Karpas-422 (cell line): ENCODE results near the gene RBBP6. TPM values are rescaled to one million over a fixed set of nuclear protein-coding genes. Genes with fewer than 3 reads are reported as not detected.

Experiments used
- DNase-seq: peaks from one replicate; pipeline ENCODE4 v3.0.0-alpha.2; 2015
- H2AFZ ChIP-seq: fragments of 200-600 bp; sonication (generic); 2 replicates; pipeline ENCODE4 v1.6.1; 2014; ENCODE audit warnings: antibody characterized with exemption, low read length, mixed read lengths
- H3K27ac ChIP-seq: fragments of 200-600 bp; sonication (generic); 2 replicates; pipeline ENCODE4 v1.5.1; 2014; ENCODE audit warnings: mild to moderate bottlenecking, low read length, moderate library complexity
- H3K27me3 ChIP-seq: fragments of 200-600 bp; sonication (generic); 2 replicates; pipeline ENCODE4 v1.6.1; 2014; ENCODE audit warnings: low read length, mixed read lengths
- H3K36me3 ChIP-seq: fragments of 200-600 bp; sonication (generic); 2 replicates; pipeline ENCODE4 v1.6.1; 2014; ENCODE audit warnings: low read length, mixed read lengths; ENCODE audit not compliant: insufficient read depth
- H3K4me1 ChIP-seq: fragments of 200-600 bp; sonication (generic); 2 replicates; pipeline ENCODE4 v1.6.1; 2014; ENCODE audit warnings: mild to moderate bottlenecking, low read length, mixed read lengths
- H3K4me2 ChIP-seq: fragments of 200-600 bp; sonication (generic); 2 replicates; pipeline ENCODE4 v1.6.1; 2014; ENCODE audit warnings: low read length, low read depth, mild to moderate bottlenecking; ENCODE audit not compliant: poor library complexity, severe bottlenecking
- H3K4me3 ChIP-seq: fragments of 200-600 bp; sonication (generic); 2 replicates; pipeline ENCODE4 v1.5.1; 2014; ENCODE audit warnings: mild to moderate bottlenecking, antibody characterized with exemption, low read length, mixed read lengths
- H3K79me2 ChIP-seq: fragments of 200-600 bp; sonication (generic); 2 replicates; pipeline ENCODE4 v1.6.1; 2014; ENCODE audit warnings: mild to moderate bottlenecking, low read length, mixed read lengths
- H3K9ac ChIP-seq: fragments of 200-600 bp; sonication (generic); 2 replicates; pipeline ENCODE4 v1.6.0; 2014; ENCODE audit warnings: low read length
- H3K9me2 ChIP-seq: fragments of 200-600 bp; sonication (generic), shearing (Covaris generic); replicated peaks from 2 replicates; pipeline ENCODE4 v1.6.0; 2014; ENCODE audit warnings: mild to moderate bottlenecking, low read length, moderate library complexity; ENCODE audit not compliant: insufficient read depth
- H3K9me3 ChIP-seq: fragments of 300-700, 200-600 bp; sonication (generic); 2 replicates; pipeline ENCODE4 v1.6.1; 2014; ENCODE audit warnings: low read length, mixed read lengths
- H4K20me1 ChIP-seq: fragments of 200-600 bp; sonication (generic); 2 replicates; pipeline ENCODE4 v1.6.1; 2014; ENCODE audit warnings: mild to moderate bottlenecking, antibody characterized with exemption, low read length, low read depth; ENCODE audit not compliant: insufficient read depth
- total RNA-seq: library from RNA; depleted of rRNA; stranded (reverse); fragments of >200 nt; shearing (Covaris generic); gene quantifications from 2 replicates; pipeline ENCODE4 v1.2.3, GENCODE V29; 2014; ENCODE audit warnings: low replicate concordance

Gene RBBP6
- total RNA-seq, 1 experiment from 2014 or later, result 45.5 TPM

- H3K79me2 ChIP-seq, result no peaks in the 10 kb centered on the region
- H4K20me1 ChIP-seq, result no peaks in the 10 kb centered on the region
- no peak overlapping the region for H2AFZ ChIP-seq
- H3K9me2 ChIP-seq, result no peaks in the 10 kb centered on the region
- H3K4me1 ChIP-seq, result peaks cover 23% of the 10 kb centered on the region
- no peak for DNase-seq
- H3K27ac ChIP-seq, result no peak overlapping the region
- no peak overlapping the region for H3K9ac ChIP-seq
- H3K4me3 ChIP-seq, result no peak overlapping the region
- H3K4me2 ChIP-seq, result no peak overlapping the region
- no peaks in the 10 kb centered on the region for H3K36me3 ChIP-seq
- no peaks in the 10 kb centered on the region for H3K27me3 ChIP-seq
- no peaks in the 10 kb centered on the region for H3K9me3 ChIP-seq
These were observed 24.2 kb upstream of the RBBP6 start for GRCh38 chr16:24515186-24515585.

- Histone ChIP-seq H3K4me1 (peaks cover 13% of the 10 kb centered on the region), H4K20me1 (no peaks in the 10 kb centered on the region), H3K4me3 (no peak overlapping the region), H3K4me2 (peak overlapping the region; percentile 41), H3K9me2 (no peaks in the 10 kb centered on the region), H3K36me3 (no peaks in the 10 kb centered on the region), H2AFZ (no peak overlapping the region), H3K27ac (no peak overlapping the region), H3K79me2 (no peaks in the 10 kb centered on the region), H3K9me3 (no peaks in the 10 kb centered on the region), H3K27me3 (no peaks in the 10 kb centered on the region), H3K9ac (no peak overlapping the region)
- DNase-seq, result peak; percentile 90
These were observed 22.3 kb upstream of the RBBP6 start for GRCh38 chr16:24516900-24517669.

GRCh38 chr16:24518498-24518897, 20.9 kb upstream of the RBBP6 start:
- Histone ChIP-seq H3K27ac (no peak overlapping the region), H3K9me2 (no peaks in the 10 kb centered on the region), H3K79me2 (no peaks in the 10 kb centered on the region), H2AFZ (no peak overlapping the region), H3K4me1 (peaks cover 3% of the 10 kb centered on the region; the same call in 1 of the 2 replicates), H3K4me2 (no peak overlapping the region), H3K9ac (no peak overlapping the region), H3K36me3 (no peaks in the 10 kb centered on the region), H4K20me1 (no peaks in the 10 kb centered on the region), H3K27me3 (no peaks in the 10 kb centered on the region), H3K4me3 (no peak overlapping the region), H3K9me3 (no peaks in the 10 kb centered on the region)
- no peak for DNase-seq

GRCh38 chr16:24520983-24521382, 18.4 kb upstream of the RBBP6 start:
- no peak overlapping the region for H2AFZ ChIP-seq
- H3K4me2 ChIP-seq, result no peak overlapping the region
- no peaks in the 10 kb centered on the region for H3K9me2 ChIP-seq
- H4K20me1 ChIP-seq, result no peaks in the 10 kb centered on the region
- no peaks in the 10 kb centered on the region for H3K79me2 ChIP-seq
- H3K4me3 ChIP-seq, result no peak overlapping the region
- no peaks in the 10 kb centered on the region for H3K27me3 ChIP-seq
- H3K27ac ChIP-seq, result no peak overlapping the region
- H3K9ac ChIP-seq, result no peak overlapping the region
- no peaks in the 10 kb centered on the region for H3K36me3 ChIP-seq
- H3K9me3 ChIP-seq, result no peaks in the 10 kb centered on the region
- peaks cover 3% of the 10 kb centered on the region; the same call in 1 of the 2 replicates for H3K4me1 ChIP-seq
- no peak for DNase-seq

- no peak overlapping the region for H2AFZ ChIP-seq
- no peaks in the 10 kb centered on the region for H3K79me2 ChIP-seq
- DNase-seq, result no peak
- H3K4me2 ChIP-seq, result no peak overlapping the region
- no peaks in the 10 kb centered on the region for H3K9me2 ChIP-seq
- no peaks in the 10 kb centered on the region for H3K9me3 ChIP-seq
- no peak overlapping the region for H3K9ac ChIP-seq
- H3K4me3 ChIP-seq, result no peak overlapping the region
- no peak overlapping the region for H3K27ac ChIP-seq
- no peaks in the 10 kb centered on the region for H3K27me3 ChIP-seq
- no peaks in the 10 kb centered on the region for H3K4me1 ChIP-seq
- H4K20me1 ChIP-seq, result no peaks in the 10 kb centered on the region
- H3K36me3 ChIP-seq, result no peaks in the 10 kb centered on the region
These were observed 16.6 kb upstream of the RBBP6 start for GRCh38 chr16:24522751-24523150.

GRCh38 chr16:24523569-24523968, 15.8 kb upstream of the RBBP6 start:
- H3K4me3 ChIP-seq, result no peak overlapping the region
- H3K27me3 ChIP-seq, result no peaks in the 10 kb centered on the region
- no peaks in the 10 kb centered on the region for H4K20me1 ChIP-seq
- no peak overlapping the region for H3K9ac ChIP-seq
- H3K4me1 ChIP-seq, result no peaks in the 10 kb centered on the region
- H3K79me2 ChIP-seq, result no peaks in the 10 kb centered on the region
- no peaks in the 10 kb centered on the region for H3K9me2 ChIP-seq
- H3K4me2 ChIP-seq, result no peak overlapping the region
- H3K36me3 ChIP-seq, result no peaks in the 10 kb centered on the region
- DNase-seq, result no peak
- no peak overlapping the region for H2AFZ ChIP-seq
- H3K27ac ChIP-seq, result no peak overlapping the region
- H3K9me3 ChIP-seq, result no peaks in the 10 kb centered on the region

- Histone ChIP-seq H3K27ac (no peak overlapping the region), H3K9ac (no peak overlapping the region), H3K36me3 (no peaks in the 10 kb centered on the region), H2AFZ (no peak overlapping the region), H4K20me1 (no peaks in the 10 kb centered on the region), H3K4me3 (no peak overlapping the region), H3K4me2 (no peak overlapping the region), H3K9me3 (no peaks in the 10 kb centered on the region), H3K9me2 (no peaks in the 10 kb centered on the region), H3K27me3 (no peaks in the 10 kb centered on the region), H3K4me1 (no peaks in the 10 kb centered on the region), H3K79me2 (no peaks in the 10 kb centered on the region)
- DNase-seq, result no peak
These were observed 14.3 kb upstream of the RBBP6 start for GRCh38 chr16:24524855-24525677.

GRCh38 chr16:24525970-24526559, 13.3 kb upstream of the RBBP6 start:
- no peak overlapping the region for H3K4me2 ChIP-seq

More at GRCh38 chr16:24525970-24526559, 13.3 kb upstream of the RBBP6 start:
- Histone ChIP-seq H3K27me3 (no peaks in the 10 kb centered on the region), H3K4me3 (no peak overlapping the region), H2AFZ (no peak overlapping the region), H3K9me3 (no peaks in the 10 kb centered on the region), H4K20me1 (no peaks in the 10 kb centered on the region), H3K9me2 (no peaks in the 10 kb centered on the region), H3K9ac (no peak overlapping the region), H3K27ac (no peak overlapping the region), H3K79me2 (no peaks in the 10 kb centered on the region), H3K4me1 (no peaks in the 10 kb centered on the region), H3K36me3 (no peaks in the 10 kb centered on the region)
- DNase-seq, result no peak
